AG09319 (cell line): Measurements from ENCODE around the gene APBA3.

Experiments used
- DNase-seq: peaks from one replicate; pipeline ENCODE4 v3.0.0-alpha.2; 2010; ENCODE audit warnings: low read depth; ENCODE audit errors: extremely low read depth
- TF ChIP-seq, protein P1 (sequence below): IDR thresholded peaks from 2 replicates; pipeline ENCODE4 v1.5.1; 2011; ENCODE audit warnings: low read depth, mild to moderate bottlenecking, inconsistent platforms, low read length, moderate library complexity

Gene APBA3

GRCh38 chr19:3725640-3726310, 35.7 kb downstream of the APBA3 start:
- TF ChIP-seq, protein P1, sequence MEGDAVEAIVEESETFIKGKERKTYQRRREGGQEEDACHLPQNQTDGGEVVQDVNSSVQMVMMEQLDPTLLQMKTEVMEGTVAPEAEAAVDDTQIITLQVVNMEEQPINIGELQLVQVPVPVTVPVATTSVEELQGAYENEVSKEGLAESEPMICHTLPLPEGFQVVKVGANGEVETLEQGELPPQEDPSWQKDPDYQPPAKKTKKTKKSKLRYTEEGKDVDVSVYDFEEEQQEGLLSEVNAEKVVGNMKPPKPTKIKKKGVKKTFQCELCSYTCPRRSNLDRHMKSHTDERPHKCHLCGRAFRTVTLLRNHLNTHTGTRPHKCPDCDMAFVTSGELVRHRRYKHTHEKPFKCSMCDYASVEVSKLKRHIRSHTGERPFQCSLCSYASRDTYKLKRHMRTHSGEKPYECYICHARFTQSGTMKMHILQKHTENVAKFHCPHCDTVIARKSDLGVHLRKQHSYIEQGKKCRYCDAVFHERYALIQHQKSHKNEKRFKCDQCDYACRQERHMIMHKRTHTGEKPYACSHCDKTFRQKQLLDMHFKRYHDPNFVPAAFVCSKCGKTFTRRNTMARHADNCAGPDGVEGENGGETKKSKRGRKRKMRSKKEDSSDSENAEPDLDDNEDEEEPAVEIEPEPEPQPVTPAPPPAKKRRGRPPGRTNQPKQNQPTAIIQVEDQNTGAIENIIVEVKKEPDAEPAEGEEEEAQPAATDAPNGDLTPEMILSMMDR, result no peak
- DNase-seq, result no peak

DNA sequence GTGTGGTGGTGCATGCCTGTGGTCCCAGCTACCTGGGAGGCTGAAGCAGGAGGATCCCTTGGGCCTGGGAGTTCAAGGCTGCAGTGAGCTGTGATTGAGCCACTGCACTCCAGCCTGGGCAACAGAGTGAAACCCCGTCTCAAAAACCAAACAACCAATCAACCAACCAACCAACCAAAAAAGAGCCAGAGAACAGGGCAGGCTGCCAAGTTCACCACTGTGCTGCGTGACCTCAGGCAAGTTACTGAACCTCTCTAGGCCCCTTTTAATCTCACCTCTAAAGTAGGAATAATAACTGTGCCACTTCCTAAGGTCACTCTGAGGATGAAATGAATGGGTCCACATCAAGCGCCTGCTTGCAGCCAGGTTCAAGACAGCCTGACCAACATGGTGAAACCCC, 36.4 kb downstream of the APBA3 start:
- TF ChIP-seq, protein P1, result no peak
- DNase-seq, result no peak

DNA sequence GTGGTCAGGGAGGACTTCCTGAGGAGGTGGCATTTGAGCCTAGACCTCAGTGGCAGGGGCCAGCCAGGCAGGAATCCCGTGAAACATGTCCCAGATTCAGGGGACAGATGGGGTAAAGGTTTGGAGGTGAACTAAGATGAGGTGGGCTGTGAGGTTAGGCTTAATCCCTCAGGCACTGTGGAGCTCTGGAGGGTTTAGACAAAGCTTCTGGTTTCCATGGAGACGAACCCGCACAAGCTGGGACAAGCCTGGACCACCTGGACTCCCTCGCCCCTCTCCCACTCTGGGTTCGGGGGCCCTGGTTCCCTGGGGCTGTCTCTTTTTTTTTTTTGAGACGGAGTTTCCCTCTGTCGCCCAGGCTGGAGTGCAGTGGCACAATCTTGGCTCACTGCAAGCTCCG, 37.6 kb downstream of the APBA3 start:
- TF ChIP-seq, protein P1, result no peak
- DNase-seq, result no peak

DNA sequence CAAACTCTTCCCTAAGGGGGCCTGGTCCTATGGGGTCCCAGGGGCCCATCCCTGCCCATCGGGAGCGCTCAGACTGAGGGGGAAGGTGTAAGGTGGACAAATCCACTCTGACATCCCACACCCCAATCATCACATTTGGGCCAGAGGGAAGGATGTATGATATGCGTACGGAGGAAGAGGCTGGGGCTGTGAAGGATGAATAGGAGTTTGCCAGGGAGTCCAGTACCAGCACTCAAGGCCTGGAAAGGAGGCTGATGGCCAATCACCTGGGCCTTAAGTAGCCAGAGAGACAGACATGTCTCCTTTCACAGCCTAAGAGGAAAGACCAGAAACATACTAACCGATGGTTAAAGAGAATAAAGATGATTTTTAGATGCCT, 38.4 kb downstream of the APBA3 start:
- DNase-seq, result no peak
- TF ChIP-seq, protein P1, result no peak

GRCh38 chr19:3722443-3723109, 38.9 kb downstream of the APBA3 start:
- TF ChIP-seq, protein P1, result no peak
- no peak for DNase-seq

DNA sequence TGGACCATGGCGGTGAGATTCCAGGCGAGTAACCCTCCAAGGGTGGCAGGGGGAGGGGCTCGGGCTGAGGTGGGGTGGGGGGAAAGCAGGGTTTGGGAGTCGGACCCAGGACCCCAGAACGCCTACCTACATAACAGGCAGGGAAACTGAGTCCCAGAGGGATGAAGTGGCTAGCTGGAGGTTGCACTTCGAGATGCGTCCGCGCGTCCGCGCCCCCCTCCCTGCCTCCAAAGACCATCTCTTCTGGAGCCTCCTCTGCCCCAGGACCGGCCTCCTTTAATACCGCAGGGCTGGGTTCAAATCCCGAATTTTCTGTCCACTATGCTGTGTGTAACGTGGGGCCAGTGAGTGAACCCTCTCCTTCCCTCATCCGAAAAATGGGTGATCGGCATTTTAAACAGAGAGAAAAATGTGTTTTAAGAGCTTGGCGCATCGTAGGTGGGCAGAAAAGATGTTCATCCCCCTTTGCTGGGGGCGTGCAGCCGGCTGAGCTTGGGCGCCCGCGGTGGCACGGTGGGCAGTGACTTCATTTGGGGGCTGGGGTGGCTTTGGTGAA, 39.5 kb downstream of the APBA3 start:
- TF ChIP-seq, protein P1, result no peak

More for the DNA sequence above, 39.5 kb downstream of the APBA3 start:
- DNase-seq, result no peak
